NCI-H2171 (cell line): ENCODE results near the gene FAM168B.
"Not testable (repeated sequence)": the region's sequence is repeated elsewhere in the genome, so short reads cannot be mapped to it uniquely, and the experiment has no call there.

Experiments used
- DNase-seq: peaks from one replicate; lab custom pipeline; 2025; lab: John Stamatoyannopoulos, UW

FAM168B gene

GRCh38 chr2:131093006-131093695, at the start of gene FAM168B:
Gene FAM168B (minus strand): TSS chr2:131093460. CDS start chr2:131082646, 10,814 bp downstream.
- peak; percentile 94 for DNase-seq

- no peak for DNase-seq
These were observed 49.6 kb upstream of the FAM168B start for GRCh38 chr2:131142849-131143248.

- no peak for DNase-seq
These were observed 47.3 kb upstream of the FAM168B start for GRCh38 chr2:131140581-131140980.

- DNase-seq, result no peak
These were observed 39.5 kb upstream of the FAM168B start for GRCh38 chr2:131132729-131133128.

GRCh38 chr2:131130298-131130596, 37.0 kb upstream of the FAM168B start:
- DNase-seq, result no peak

GRCh38 chr2:131127981-131128380, 34.7 kb upstream of the FAM168B start:
- no peak for DNase-seq

GRCh38 chr2:131127076-131127475, 33.8 kb upstream of the FAM168B start:
- no peak for DNase-seq

- DNase-seq, result no peak
These were observed 33.2 kb upstream of the FAM168B start for GRCh38 chr2:131126436-131126835.

- peak; percentile 60 for DNase-seq
These were observed 32.0 kb upstream of the FAM168B start for GRCh38 chr2:131125195-131125757.

- DNase-seq, result no peak
These were observed 29.9 kb upstream of the FAM168B start for GRCh38 chr2:131123192-131123591.

GRCh38 chr2:131122496-131122895, 29.2 kb upstream of the FAM168B start:
- no peak for DNase-seq

- no peak for DNase-seq
These were observed 28.2 kb upstream of the FAM168B start for GRCh38 chr2:131121464-131121863.

GRCh38 chr2:131120815-131121317, 27.6 kb upstream of the FAM168B start:
- no peak for DNase-seq

GRCh38 chr2:131115752-131116151, 22.5 kb upstream of the FAM168B start:
- no peak for DNase-seq

GRCh38 chr2:131114950-131115349, 21.7 kb upstream of the FAM168B start:
- not testable (repeated sequence) for DNase-seq

- no peak for DNase-seq
These were observed 20.4 kb upstream of the FAM168B start for GRCh38 chr2:131113566-131114227.

- no peak for DNase-seq
These were observed 19.3 kb upstream of the FAM168B start for GRCh38 chr2:131112529-131112928.

GRCh38 chr2:131105950-131106801, 12.9 kb upstream of the FAM168B start:
- no peak for DNase-seq

GRCh38 chr2:131105156-131105949, 12.1 kb upstream of the FAM168B start, which contains the start of gene PLEKHB2:
Gene PLEKHB2 (plus strand): TSS chr2:131105336. CDS start chr2:131120942, 15,606 bp downstream.
- peak; percentile 84 for DNase-seq

- DNase-seq, result peak; percentile 83
These were observed 11.4 kb upstream of the FAM168B start for GRCh38 chr2:131104487-131105155.

GRCh38 chr2:131103165-131103564, 9.9 kb upstream of the FAM168B start:
- DNase-seq, result no peak
